Measurements from ENCODE around the gene RPL39. TPM values are rescaled to one million over a fixed set of nuclear protein-coding genes. Genes with fewer than 3 reads are reported as not detected.

The RPL39 gene
- polyA plus RNA-seq, 4 donors, result 1,958 to 2,894 (median 2,245) TPM

Other genes starting within 250 kb of the RPL39 start
- 10 to 100 TPM; 28.6 to 37.0 (median 33.0) TPM for gene STEEP1, start 226.2 kb downstream of the RPL39 start, polyA plus RNA-seq (ENCODE audit: insufficient read length in 4 of 4)
- 10 to 100 TPM; 86.6 to 98.5 (median 89.3) TPM for gene UBE2A, start 217.1 kb downstream of the RPL39 start, polyA plus RNA-seq (ENCODE audit: insufficient read length in 4 of 4)
- gene NKRF, start 185.2 kb downstream of the RPL39 start, polyA plus RNA-seq (ENCODE audit: insufficient read length in 4 of 4), result 10 to 100 TPM; 14.6 to 16.6 (median 15.8) TPM
- 10 to 100 TPM; 61.0 to 68.8 (median 63.8) TPM for gene SEPTIN6, start 98.5 kb downstream of the RPL39 start, polyA plus RNA-seq (ENCODE audit: insufficient read length in 4 of 4)
- gene SOWAHD, start 33.0 kb downstream of the RPL39 start, polyA plus RNA-seq (ENCODE audit: insufficient read length in 4 of 4), result under 1 TPM; 0.40 to 0.79 (median 0.61) TPM
- 10 to 100 TPM; 24.3 to 39.4 (median 34.0) TPM for gene UPF3B, start 61.3 kb upstream of the RPL39 start, polyA plus RNA-seq (ENCODE audit: insufficient read length in 4 of 4)
- gene RNF113A, start 80.1 kb upstream of the RPL39 start, polyA plus RNA-seq (ENCODE audit: insufficient read length in 4 of 4), result 10 to 100 TPM in 3 of 4 donors, 1 to 10 TPM in 1; 9.3 to 13.5 (median 12.2) TPM
- gene NDUFA1, start 80.2 kb upstream of the RPL39 start, polyA plus RNA-seq (ENCODE audit: insufficient read length in 4 of 4), result 100 to 1,000 TPM; 118 to 179 (median 134) TPM
- under 1 TPM in 3 of 4 donors, not detected in 1; 0.34 to 0.77 (median 0.49) TPM for gene AKAP14, start 104.3 kb upstream of the RPL39 start, polyA plus RNA-seq (ENCODE audit: insufficient read length in 4 of 4)
- 10 to 100 TPM; 12.3 to 18.2 (median 15.9) TPM for gene NKAP, start 152.1 kb upstream of the RPL39 start, polyA plus RNA-seq (ENCODE audit: insufficient read length in 4 of 4)